Measurements from ENCODE around the gene DACH2.

- TF ChIP-seq REST (IDR thresholded peaks at IDR 0.05; ENCODE audit: insufficient read depth in 1 of 2, low read depth in 2 of 2, low read length in 2 of 2) (no peak), SIN3A (IDR thresholded peaks at IDR 0.05; ENCODE audit: borderline replicate concordance, insufficient read depth, low read length) (no peak), POLR2AphosphoS5 (IDR thresholded peaks at IDR 0.05; ENCODE audit: low read depth, low read length) (no peak)
Observed at GRCh38 chrX:86104526-86104925, 43.7 kb upstream of the DACH2 start.
